Measurements from ENCODE around the gene FNDC3B.

The FNDC3B gene

DNA sequence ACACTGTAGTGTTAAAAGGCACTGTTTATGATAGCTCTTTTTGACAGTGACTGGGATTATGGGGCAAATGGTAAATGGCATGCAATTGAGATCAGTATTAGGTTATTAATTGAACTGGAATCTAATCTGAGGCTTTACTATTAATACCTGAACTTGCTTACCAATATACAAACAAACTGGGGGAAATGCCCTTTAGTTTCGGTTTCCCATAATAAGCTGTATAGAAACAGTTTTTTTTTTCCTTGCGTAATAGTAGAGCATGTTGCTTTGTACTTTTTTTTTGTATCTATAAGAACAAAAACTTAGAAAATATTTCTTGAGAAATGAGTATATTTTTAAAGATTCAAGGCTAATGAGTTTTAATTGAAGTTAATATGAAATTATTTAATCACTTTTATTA, 95.0 kb downstream of the FNDC3B start:
- no peaks in the 10 kb centered on the region for H3K36me3 ChIP-seq (replicated peaks; ENCODE audit: low read depth, low read length)
- no peak overlapping the region for H3K27ac ChIP-seq (ENCODE audit: low read length)
- H4K20me1 ChIP-seq (ENCODE audit: insufficient read depth, low read length), result peaks cover 25% of the 10 kb centered on the region
- H3K4me3 ChIP-seq (ENCODE audit: low read length), result no peak overlapping the region
- H3K79me2 ChIP-seq (ENCODE audit: low read length), result no peaks in the 10 kb centered on the region
- H3K4me2 ChIP-seq (ENCODE audit: low read length), result no peak overlapping the region
- H2AFZ ChIP-seq (ENCODE audit: low read depth, low read length), result no peak overlapping the region
- H3K27me3 ChIP-seq (ENCODE audit: low read depth, low read length), result no peaks in the 10 kb centered on the region
- H3K9me3 ChIP-seq (ENCODE audit: insufficient read depth, low read length), result no peaks in the 10 kb centered on the region
- H3K4me1 ChIP-seq (ENCODE audit: low read length), result peaks cover 19% of the 10 kb centered on the region
- no peak overlapping the region for H3K9ac ChIP-seq (ENCODE audit: low read length)
- no peak for TF ChIP-seq EZH2phosphoT487 (IDR thresholded peaks at IDR 0.05; ENCODE audit: low read depth)
- TF ChIP-seq, protein P1, sequence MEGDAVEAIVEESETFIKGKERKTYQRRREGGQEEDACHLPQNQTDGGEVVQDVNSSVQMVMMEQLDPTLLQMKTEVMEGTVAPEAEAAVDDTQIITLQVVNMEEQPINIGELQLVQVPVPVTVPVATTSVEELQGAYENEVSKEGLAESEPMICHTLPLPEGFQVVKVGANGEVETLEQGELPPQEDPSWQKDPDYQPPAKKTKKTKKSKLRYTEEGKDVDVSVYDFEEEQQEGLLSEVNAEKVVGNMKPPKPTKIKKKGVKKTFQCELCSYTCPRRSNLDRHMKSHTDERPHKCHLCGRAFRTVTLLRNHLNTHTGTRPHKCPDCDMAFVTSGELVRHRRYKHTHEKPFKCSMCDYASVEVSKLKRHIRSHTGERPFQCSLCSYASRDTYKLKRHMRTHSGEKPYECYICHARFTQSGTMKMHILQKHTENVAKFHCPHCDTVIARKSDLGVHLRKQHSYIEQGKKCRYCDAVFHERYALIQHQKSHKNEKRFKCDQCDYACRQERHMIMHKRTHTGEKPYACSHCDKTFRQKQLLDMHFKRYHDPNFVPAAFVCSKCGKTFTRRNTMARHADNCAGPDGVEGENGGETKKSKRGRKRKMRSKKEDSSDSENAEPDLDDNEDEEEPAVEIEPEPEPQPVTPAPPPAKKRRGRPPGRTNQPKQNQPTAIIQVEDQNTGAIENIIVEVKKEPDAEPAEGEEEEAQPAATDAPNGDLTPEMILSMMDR (IDR thresholded peaks at IDR 0.05; ENCODE audit: low read depth, low read length), result no peak

DNA sequence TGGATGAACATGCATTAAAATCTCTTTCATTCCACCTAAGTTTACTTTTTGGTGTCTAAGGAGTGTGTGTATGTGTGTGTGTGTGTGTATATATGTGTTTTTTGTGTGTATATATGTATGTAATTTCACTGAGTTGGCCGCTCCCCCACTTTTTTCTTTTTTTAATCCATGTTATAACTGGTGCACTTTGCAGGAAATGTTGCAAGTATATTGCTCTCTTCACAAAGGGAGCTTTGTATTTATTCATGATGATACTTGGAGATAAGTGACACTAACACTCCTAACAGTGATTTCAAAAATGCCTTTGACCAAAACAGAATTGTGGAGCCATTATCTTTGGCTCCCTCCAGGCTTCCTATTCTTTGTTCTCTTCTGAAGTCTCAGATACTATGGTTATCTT, 95.8 kb downstream of the FNDC3B start:
- TF ChIP-seq EZH2phosphoT487 (IDR thresholded peaks at IDR 0.05; ENCODE audit: low read depth), result no peak
- TF ChIP-seq, protein P1 (IDR thresholded peaks at IDR 0.05; ENCODE audit: low read depth, low read length), result no peak
- Histone ChIP-seq H3K9ac (ENCODE audit: low read length) (no peak overlapping the region), H4K20me1 (ENCODE audit: insufficient read depth, low read length) (peaks cover 32% of the 10 kb centered on the region), H3K9me3 (ENCODE audit: insufficient read depth, low read length) (no peaks in the 10 kb centered on the region), H2AFZ (ENCODE audit: low read depth, low read length) (no peak overlapping the region), H3K4me2 (ENCODE audit: low read length) (no peak overlapping the region), H3K79me2 (ENCODE audit: low read length) (no peaks in the 10 kb centered on the region), H3K36me3 (replicated peaks; ENCODE audit: low read depth, low read length) (no peaks in the 10 kb centered on the region), H3K4me1 (ENCODE audit: low read length) (peaks cover 20% of the 10 kb centered on the region), H3K4me3 (ENCODE audit: low read length) (no peak overlapping the region), H3K27ac (ENCODE audit: low read length) (no peak overlapping the region), H3K27me3 (ENCODE audit: low read depth, low read length) (peaks cover 5% of the 10 kb centered on the region)

DNA sequence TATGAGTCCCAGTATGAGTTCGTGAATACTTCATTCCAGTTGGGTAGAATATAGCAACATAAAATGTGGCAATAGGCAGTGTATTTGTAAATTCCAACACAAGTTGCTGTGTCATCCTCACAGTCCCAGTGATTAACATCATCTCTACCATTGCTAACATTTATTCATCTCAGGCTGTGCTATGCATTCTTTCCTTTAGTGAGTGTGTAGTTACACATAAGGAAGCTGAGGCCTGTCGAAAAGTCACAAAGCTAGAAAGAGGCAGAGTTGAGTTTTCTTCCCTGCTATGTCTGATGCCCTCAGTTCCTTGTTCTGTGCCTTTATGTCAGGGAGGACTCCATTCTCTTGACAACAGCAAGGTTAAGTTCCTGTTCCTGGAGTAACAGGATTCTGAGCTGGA, 96.4 kb downstream of the FNDC3B start:
- no peak overlapping the region for H3K4me2 ChIP-seq (ENCODE audit: low read length)
- no peaks in the 10 kb centered on the region for H3K79me2 ChIP-seq (ENCODE audit: low read length)
- TF ChIP-seq, protein P1 (IDR thresholded peaks at IDR 0.05; ENCODE audit: low read depth, low read length), result no peak
- TF ChIP-seq EZH2phosphoT487 (IDR thresholded peaks at IDR 0.05; ENCODE audit: low read depth), result no peak
- H4K20me1 ChIP-seq (ENCODE audit: insufficient read depth, low read length), result peaks cover 39% of the 10 kb centered on the region
- no peak overlapping the region for H3K9ac ChIP-seq (ENCODE audit: low read length)
- no peak overlapping the region for H3K27ac ChIP-seq (ENCODE audit: low read length)
- H2AFZ ChIP-seq (ENCODE audit: low read depth, low read length), result no peak overlapping the region
- H3K4me1 ChIP-seq (ENCODE audit: low read length), result peaks cover 20% of the 10 kb centered on the region
- H3K4me3 ChIP-seq (ENCODE audit: low read length), result no peak overlapping the region
- H3K9me3 ChIP-seq (ENCODE audit: insufficient read depth, low read length), result no peaks in the 10 kb centered on the region
- no peaks in the 10 kb centered on the region for H3K36me3 ChIP-seq (replicated peaks; ENCODE audit: low read depth, low read length)
- peaks cover 11% of the 10 kb centered on the region for H3K27me3 ChIP-seq (ENCODE audit: low read depth, low read length)

DNA sequence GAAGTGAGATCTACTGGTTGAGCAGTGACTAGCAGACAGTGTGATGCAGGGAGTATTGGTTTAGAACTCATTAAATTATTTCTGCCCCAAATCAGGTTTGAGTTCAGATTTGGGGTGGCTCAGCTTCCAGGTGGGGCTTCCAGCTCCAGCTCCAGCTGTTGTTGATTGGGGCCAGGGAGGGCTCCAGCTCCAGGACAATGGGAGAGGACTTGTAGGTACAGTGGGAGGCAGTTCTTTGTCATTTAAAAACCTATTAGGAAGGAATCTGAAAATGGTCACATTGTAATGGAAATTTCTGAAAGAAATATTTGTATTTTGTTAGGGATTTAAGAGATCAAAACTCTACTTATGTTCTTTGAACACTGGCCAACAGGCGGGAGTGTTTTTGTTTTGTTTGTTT, 97.0 kb downstream of the FNDC3B start:
- Histone ChIP-seq H3K27me3 (ENCODE audit: low read depth, low read length) (peaks cover 16% of the 10 kb centered on the region), H2AFZ (ENCODE audit: low read depth, low read length) (no peak overlapping the region), H4K20me1 (ENCODE audit: insufficient read depth, low read length) (peaks cover 44% of the 10 kb centered on the region), H3K36me3 (replicated peaks; ENCODE audit: low read depth, low read length) (no peaks in the 10 kb centered on the region), H3K27ac (ENCODE audit: low read length) (no peak overlapping the region), H3K4me2 (ENCODE audit: low read length) (no peak overlapping the region), H3K79me2 (ENCODE audit: low read length) (no peaks in the 10 kb centered on the region), H3K9ac (ENCODE audit: low read length) (no peak overlapping the region), H3K9me3 (ENCODE audit: insufficient read depth, low read length) (no peaks in the 10 kb centered on the region), H3K4me3 (ENCODE audit: low read length) (no peak overlapping the region), H3K4me1 (ENCODE audit: low read length) (peaks cover 20% of the 10 kb centered on the region)
- TF ChIP-seq, protein P1 (IDR thresholded peaks at IDR 0.05; ENCODE audit: low read depth, low read length), result no peak
- no peak for TF ChIP-seq EZH2phosphoT487 (IDR thresholded peaks at IDR 0.05; ENCODE audit: low read depth)

All from OCI-LY3 (cell line).